SK-N-SH treated with all-trans-retinoic acid at 6 μM for 48 hours (cell line): ENCODE data around the gene DTX4.

Experiments used
- ATAC-seq: fragments of 200-7000 bp; cut with Tn5 transposase; 3 replicates; pipeline ENCODE4 v1.9.1; 2020; ENCODE audit warnings: mild to moderate bottlenecking, moderate library complexity
- CSDC2 ChIP-seq: fragments of 250-450 bp; sonication (Bioruptor Pico); IDR thresholded peaks from 2 replicates; pipeline ENCODE4 v1.5.0; 2020; ENCODE audit warnings: mild to moderate bottlenecking, moderate library complexity
- ESRRG ChIP-seq: fragments of 250-450 bp; sonication (Bioruptor Pico); IDR thresholded peaks from 2 replicates; pipeline ENCODE4 v1.6.1; 2021; ENCODE audit warnings: mild to moderate bottlenecking
- GLIS3 ChIP-seq: fragments of 250-450 bp; sonication (Bioruptor Pico); IDR thresholded peaks from 2 replicates; pipeline ENCODE4 v1.5.0; 2020; ENCODE audit warnings: mild to moderate bottlenecking, moderate library complexity
- ISL1 ChIP-seq: fragments of 250-450 bp; sonication (Bioruptor Pico); IDR thresholded peaks from 2 replicates; pipeline ENCODE4 v2.1.2; 2022; ENCODE audit warnings: mild to moderate bottlenecking, moderate library complexity
- OSR1 ChIP-seq: fragments of 250-450 bp; sonication (Bioruptor Pico); IDR thresholded peaks from 2 replicates; pipeline ENCODE4 v1.8.0; 2022; ENCODE audit warnings: moderate library complexity, mild to moderate bottlenecking, inconsistent platforms
- PPARA ChIP-seq: fragments of 250-450 bp; sonication (Bioruptor Pico); IDR thresholded peaks from 2 replicates; pipeline ENCODE4 v1.5.0; 2020; ENCODE audit warnings: mild to moderate bottlenecking, borderline replicate concordance
- TCF4 ChIP-seq: fragments of 250-450 bp; sonication (Bioruptor Pico); IDR thresholded peaks from 2 replicates; pipeline ENCODE4 v1.8.0; 2021; ENCODE audit warnings: mild to moderate bottlenecking, moderate library complexity, borderline replicate concordance
- TOX ChIP-seq: fragments of 250-450 bp; sonication (Bioruptor Pico); IDR thresholded peaks from 2 replicates; pipeline ENCODE4 v1.8.0; 2021; ENCODE audit warnings: mild to moderate bottlenecking, moderate library complexity, borderline replicate concordance
- ZC3H10 ChIP-seq: fragments of 250-450 bp; sonication (Bioruptor Pico); IDR thresholded peaks from 2 replicates; pipeline ENCODE4 v1.5.1; 2021; ENCODE audit warnings: mild to moderate bottlenecking, moderate library complexity
- ZFP30 ChIP-seq: fragments of 450-650 bp; formaldehyde crosslinking; IDR thresholded peaks from 2 replicates; pipeline ENCODE4 v1.5.0; 2022; ENCODE audit warnings: mild to moderate bottlenecking, moderate library complexity
- ZNF70 ChIP-seq: fragments of 450-650 bp; formaldehyde crosslinking; IDR thresholded peaks from 2 replicates; pipeline ENCODE4 v1.5.0; 2020; ENCODE audit warnings: mild to moderate bottlenecking, moderate library complexity
- ZNF8 ChIP-seq: fragments of 450-650 bp; formaldehyde crosslinking; IDR thresholded peaks from 2 replicates; pipeline ENCODE4 v1.5.0; 2020; ENCODE audit warnings: mild to moderate bottlenecking, moderate library complexity
- TF ChIP-seq, protein P1 (sequence below): fragments of 250-450 bp; sonication (Bioruptor Pico); IDR thresholded peaks from 2 replicates; pipeline ENCODE4 v1.8.0; 2021; ENCODE audit warnings: low read depth, mild to moderate bottlenecking, moderate library complexity, borderline replicate concordance
- TF ChIP-seq, protein P2 (sequence below): fragments of 250-450 bp; sonication (Bioruptor Pico); IDR thresholded peaks from 2 replicates; pipeline ENCODE4 v1.5.1; 2020; ENCODE audit warnings: low read depth, mild to moderate bottlenecking, moderate library complexity
- TF ChIP-seq, protein P3 (sequence below): fragments of 250-450 bp; sonication (Bioruptor Pico); IDR thresholded peaks from 2 replicates; pipeline ENCODE4 v1.8.0; 2020; ENCODE audit warnings: mild to moderate bottlenecking, moderate library complexity, borderline replicate concordance
- TF ChIP-seq, protein P4 (sequence below): fragments of 250-450 bp; sonication (Bioruptor Pico); IDR thresholded peaks from 2 replicates; pipeline ENCODE4 v1.5.1; 2021; ENCODE audit warnings: mild to moderate bottlenecking, moderate library complexity

The DTX4 gene

DNA sequence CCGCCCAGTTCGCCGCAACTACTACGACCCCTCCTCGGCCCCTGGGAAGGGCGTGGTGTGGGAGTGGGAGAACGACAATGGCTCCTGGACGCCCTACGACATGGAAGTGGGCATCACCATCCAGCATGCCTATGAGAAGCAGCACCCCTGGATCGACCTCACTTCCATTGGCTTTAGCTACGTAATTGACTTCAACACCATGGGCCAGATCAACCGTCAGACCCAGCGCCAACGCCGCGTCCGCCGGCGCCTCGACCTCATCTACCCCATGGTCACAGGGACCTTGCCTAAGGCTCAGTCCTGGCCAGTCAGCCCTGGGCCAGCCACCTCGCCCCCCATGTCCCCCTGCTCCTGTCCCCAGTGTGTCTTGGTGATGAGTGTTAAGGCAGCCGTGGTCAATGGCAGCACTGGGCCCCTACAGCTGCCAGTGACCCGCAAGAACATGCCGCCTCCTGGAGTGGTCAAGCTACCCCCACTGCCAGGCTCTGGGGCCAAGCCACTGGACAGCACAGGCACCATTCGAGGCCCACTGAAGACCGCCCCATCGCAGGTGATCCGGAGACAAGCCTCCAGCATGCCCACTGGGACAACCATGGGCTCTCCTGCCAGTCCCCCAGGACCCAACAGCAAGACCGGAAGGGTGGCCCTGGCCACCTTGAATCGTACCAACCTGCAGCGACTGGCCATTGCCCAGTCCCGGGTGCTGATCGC, 10.0 kb downstream of the DTX4 start:
- ATAC-seq = no peak

GRCh38 chr11:59182457-59183151, 10.7 kb downstream of the DTX4 start:
- no peak for TF ChIP-seq ZFP30 (CRISPR knock-in tag)
- no peak for ATAC-seq

More for the DNA sequence above, 10.0 kb downstream of the DTX4 start:
- TF ChIP-seq ZFP30 (CRISPR knock-in tag) (no peak), TCF4 (CRISPR knock-in tag) (no peak), CSDC2 (CRISPR knock-in tag) (no peak), ESRRG (CRISPR knock-in tag) (no peak), ZNF70 (no peak), OSR1 (CRISPR knock-in tag) (no peak), ISL1 (CRISPR knock-in tag) (no peak)
- TF ChIP-seq, protein P1, sequence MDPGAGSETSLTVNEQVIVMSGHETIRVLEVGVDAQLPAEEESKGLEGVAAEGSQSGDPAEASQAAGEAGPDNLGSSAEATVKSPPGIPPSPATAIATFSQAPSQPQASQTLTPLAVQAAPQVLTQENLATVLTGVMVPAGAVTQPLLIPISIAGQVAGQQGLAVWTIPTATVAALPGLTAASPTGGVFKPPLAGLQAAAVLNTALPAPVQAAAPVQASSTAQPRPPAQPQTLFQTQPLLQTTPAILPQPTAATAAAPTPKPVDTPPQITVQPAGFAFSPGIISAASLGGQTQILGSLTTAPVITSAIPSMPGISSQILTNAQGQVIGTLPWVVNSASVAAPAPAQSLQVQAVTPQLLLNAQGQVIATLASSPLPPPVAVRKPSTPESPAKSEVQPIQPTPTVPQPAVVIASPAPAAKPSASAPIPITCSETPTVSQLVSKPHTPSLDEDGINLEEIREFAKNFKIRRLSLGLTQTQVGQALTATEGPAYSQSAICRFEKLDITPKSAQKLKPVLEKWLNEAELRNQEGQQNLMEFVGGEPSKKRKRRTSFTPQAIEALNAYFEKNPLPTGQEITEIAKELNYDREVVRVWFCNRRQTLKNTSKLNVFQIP (CRISPR knock-in tag) = no peak
- TF ChIP-seq, protein P2, sequence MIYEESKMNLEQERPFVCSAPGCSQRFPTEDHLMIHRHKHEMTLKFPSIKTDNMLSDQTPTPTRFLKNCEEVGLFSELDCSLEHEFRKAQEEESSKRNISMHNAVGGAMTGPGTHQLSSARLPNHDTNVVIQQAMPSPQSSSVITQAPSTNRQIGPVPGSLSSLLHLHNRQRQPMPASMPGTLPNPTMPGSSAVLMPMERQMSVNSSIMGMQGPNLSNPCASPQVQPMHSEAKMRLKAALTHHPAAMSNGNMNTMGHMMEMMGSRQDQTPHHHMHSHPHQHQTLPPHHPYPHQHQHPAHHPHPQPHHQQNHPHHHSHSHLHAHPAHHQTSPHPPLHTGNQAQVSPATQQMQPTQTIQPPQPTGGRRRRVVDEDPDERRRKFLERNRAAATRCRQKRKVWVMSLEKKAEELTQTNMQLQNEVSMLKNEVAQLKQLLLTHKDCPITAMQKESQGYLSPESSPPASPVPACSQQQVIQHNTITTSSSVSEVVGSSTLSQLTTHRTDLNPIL (CRISPR knock-in tag) = no peak
- TF ChIP-seq, protein P3, sequence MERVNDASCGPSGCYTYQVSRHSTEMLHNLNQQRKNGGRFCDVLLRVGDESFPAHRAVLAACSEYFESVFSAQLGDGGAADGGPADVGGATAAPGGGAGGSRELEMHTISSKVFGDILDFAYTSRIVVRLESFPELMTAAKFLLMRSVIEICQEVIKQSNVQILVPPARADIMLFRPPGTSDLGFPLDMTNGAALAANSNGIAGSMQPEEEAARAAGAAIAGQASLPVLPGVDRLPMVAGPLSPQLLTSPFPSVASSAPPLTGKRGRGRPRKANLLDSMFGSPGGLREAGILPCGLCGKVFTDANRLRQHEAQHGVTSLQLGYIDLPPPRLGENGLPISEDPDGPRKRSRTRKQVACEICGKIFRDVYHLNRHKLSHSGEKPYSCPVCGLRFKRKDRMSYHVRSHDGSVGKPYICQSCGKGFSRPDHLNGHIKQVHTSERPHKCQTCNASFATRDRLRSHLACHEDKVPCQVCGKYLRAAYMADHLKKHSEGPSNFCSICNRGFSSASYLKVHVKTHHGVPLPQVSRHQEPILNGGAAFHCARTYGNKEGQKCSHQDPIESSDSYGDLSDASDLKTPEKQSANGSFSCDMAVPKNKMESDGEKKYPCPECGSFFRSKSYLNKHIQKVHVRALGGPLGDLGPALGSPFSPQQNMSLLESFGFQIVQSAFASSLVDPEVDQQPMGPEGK (CRISPR knock-in tag) = no peak
- TF ChIP-seq, protein P4, sequence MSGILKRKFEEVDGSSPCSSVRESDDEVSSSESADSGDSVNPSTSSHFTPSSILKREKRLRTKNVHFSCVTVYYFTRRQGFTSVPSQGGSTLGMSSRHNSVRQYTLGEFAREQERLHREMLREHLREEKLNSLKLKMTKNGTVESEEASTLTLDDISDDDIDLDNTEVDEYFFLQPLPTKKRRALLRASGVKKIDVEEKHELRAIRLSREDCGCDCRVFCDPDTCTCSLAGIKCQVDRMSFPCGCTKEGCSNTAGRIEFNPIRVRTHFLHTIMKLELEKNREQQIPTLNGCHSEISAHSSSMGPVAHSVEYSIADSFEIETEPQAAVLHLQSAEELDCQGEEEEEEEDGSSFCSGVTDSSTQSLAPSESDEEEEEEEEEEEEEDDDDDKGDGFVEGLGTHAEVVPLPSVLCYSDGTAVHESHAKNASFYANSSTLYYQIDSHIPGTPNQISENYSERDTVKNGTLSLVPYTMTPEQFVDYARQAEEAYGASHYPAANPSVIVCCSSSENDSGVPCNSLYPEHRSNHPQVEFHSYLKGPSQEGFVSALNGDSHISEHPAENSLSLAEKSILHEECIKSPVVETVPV (CRISPR knock-in tag) = no peak
- TF ChIP-seq, all 23 proteins: peak for 0

- TF ChIP-seq ZNF8 (CRISPR knock-in tag) = no peak
- TF ChIP-seq, protein P2 (CRISPR knock-in tag) = no peak
- TF ChIP-seq ZFP30 (CRISPR knock-in tag) = no peak
- no peak for TF ChIP-seq OSR1 (CRISPR knock-in tag)
- no peak for TF ChIP-seq GLIS3 (CRISPR knock-in tag)
- TF ChIP-seq, protein P3 (CRISPR knock-in tag) = no peak
- no peak for TF ChIP-seq ZC3H10 (CRISPR knock-in tag)
- no peak for ATAC-seq
These were observed 11.8 kb downstream of the DTX4 start for GRCh38 chr11:59183771-59184170.

GRCh38 chr11:59184691-59185339, 12.9 kb downstream of the DTX4 start:
- ATAC-seq = no peak
- TF ChIP-seq TOX (CRISPR knock-in tag) (no peak), PPARA (no peak), ISL1 (CRISPR knock-in tag) (no peak), ESRRG (CRISPR knock-in tag) (no peak), OSR1 (CRISPR knock-in tag) (no peak), TCF4 (CRISPR knock-in tag) (no peak), GLIS3 (CRISPR knock-in tag) (no peak)
- TF ChIP-seq, protein P3 (CRISPR knock-in tag) = no peak
- TF ChIP-seq, protein P4 (CRISPR knock-in tag) = no peak
